Endothelial cell of umbilical vein (primary cell): ENCODE results near the gene CEP85L. TPM values are rescaled to one million over a fixed set of nuclear protein-coding genes. Genes with fewer than 3 reads are reported as not detected.

Source experiments
- BruUV-seq: library from RNA; stranded (reverse); fragments of 400-500 nt; replicated peaks from 2 replicates; lab custom pipeline; 2021; lab: Mats Ljungman, UMichigan
- CTCF ChIA-PET: fragments of 300-600, 350-600 bp; sonication (Branson Sonifier 250); formaldehyde crosslinking; loops from one replicate; lab custom pipeline; 2021; ENCODE audit warnings: antibody characterized with exemption, inconsistent platforms; lab: Charles Lee
- POLR2A ChIA-PET: fragments of 300-600, 350-600 bp; sonication (Branson Sonifier 250); formaldehyde crosslinking; loops from one replicate; lab custom pipeline; 2021; ENCODE audit warnings: antibody characterized with exemption, inconsistent platforms; lab: Charles Lee
- DNase-seq: peaks from one replicate; pipeline ENCODE4 v3.0.0-alpha.2; 2011; ENCODE audit warnings: low read depth, low spot score
- FAIRE-seq: peaks from 2 replicates; lab custom pipeline; 2011; peaks lifted over from hg19 to GRCh38; lab: Jason Lieb, UNC
- H2AFZ ChIP-seq: 2 replicates; pipeline ENCODE4 v1.6.0; 2012; ENCODE audit warnings: low read depth, low read length, control low read depth, inconsistent platforms
- H3K27ac ChIP-seq: 2 replicates; pipeline ENCODE4 v1.5.1; 2011; ENCODE audit warnings: low read depth, mild to moderate bottlenecking, control low read depth, low read length, moderate library complexity; ENCODE audit not compliant: insufficient read depth
- H3K27me3 ChIP-seq, 2 experiments: 2 replicates each; pipeline versions ENCODE4 v1.6.0 to v1.6.1; 2011; ENCODE audit warnings: low read length in 2 of 2, mixed read lengths in 1 of 2; ENCODE audit not compliant: control insufficient read depth in 2 of 2, insufficient read depth in 2 of 2
- H3K36me3 ChIP-seq, 2 experiments: 2 replicates in 1 of 2; 3 replicates in 1 of 2; pipeline ENCODE4 v1.5.1; 2011; ENCODE audit warnings: low read length in 2 of 2, mild to moderate bottlenecking in 1 of 2, moderate library complexity in 1 of 2; ENCODE audit not compliant: control insufficient read depth in 2 of 2, insufficient read depth in 2 of 2; ENCODE audit errors: extremely low read depth in 1 of 2
- H3K4me1 ChIP-seq: 3 replicates; pipeline ENCODE4 v1.5.1; 2011; ENCODE audit warnings: mild to moderate bottlenecking, low read length; ENCODE audit not compliant: control insufficient read depth, insufficient read depth; ENCODE audit errors: extremely low read depth
- H3K4me2 ChIP-seq: 2 replicates; pipeline ENCODE4 v1.6.1; 2011; ENCODE audit warnings: low read length, control low read depth, mixed read lengths; ENCODE audit not compliant: insufficient read depth
- H3K4me3 ChIP-seq, 3 experiments: fragments of 200-600 bp in 1 of 3; sonication (generic), shearing (Covaris generic) in 1 of 3; replicated peaks in 1 of 3; 2 replicates each; pipeline ENCODE4 v1.5.1; 2011 to 2016; ENCODE audit warnings: control low read depth in 3 of 3, low read length in 3 of 3, mild to moderate bottlenecking in 2 of 3, inconsistent platforms in 1 of 3, low read depth in 1 of 3, moderate library complexity in 1 of 3; ENCODE audit not compliant: insufficient read depth in 1 of 3
- H3K79me2 ChIP-seq: 2 replicates; pipeline ENCODE4 v1.6.0; 2012; ENCODE audit warnings: low read length, inconsistent platforms; ENCODE audit not compliant: control insufficient read depth, insufficient read depth
- H3K9ac ChIP-seq: replicated peaks from 2 replicates; pipeline ENCODE3; 2011; ENCODE audit warnings: low read length, control low read depth; ENCODE audit not compliant: insufficient read depth; ENCODE audit errors: extremely low read depth
- H3K9me1 ChIP-seq: replicated peaks from 3 replicates; pipeline ENCODE4 v1.6.0; 2011; ENCODE audit warnings: mild to moderate bottlenecking, low read length; ENCODE audit not compliant: control insufficient read depth, insufficient read depth; ENCODE audit errors: extremely low read depth
- H3K9me3 ChIP-seq: replicated peaks from 2 replicates; pipeline ENCODE4 v1.5.1; 2012; ENCODE audit warnings: low read length, inconsistent platforms; ENCODE audit not compliant: control insufficient read depth, insufficient read depth
- H4K20me1 ChIP-seq: replicated peaks from 2 replicates; pipeline ENCODE3; 2011; ENCODE audit warnings: mild to moderate bottlenecking, low read length; ENCODE audit not compliant: control insufficient read depth, insufficient read depth; ENCODE audit errors: extremely low read depth
- CTCF ChIP-seq, 2 donors: IDR thresholded peaks; 1 replicate in 1 of 2; 2 replicates in 1 of 2; pipeline ENCODE4 v1.5.1; 2011; ENCODE audit warnings: low read length in 2 of 2, mild to moderate bottlenecking in 2 of 2, moderate library complexity in 2 of 2, control low read depth in 1 of 2, inconsistent platforms in 1 of 2, low read depth in 1 of 2; ENCODE audit not compliant: insufficient read depth in 1 of 2; ENCODE audit errors: extremely low read depth in 1 of 2
- EZH2 ChIP-seq: IDR thresholded peaks from 2 replicates; pipeline ENCODE4 v1.6.1; 2012; ENCODE audit warnings: borderline replicate concordance, low read depth, mild to moderate bottlenecking, moderate library complexity, low read length, inconsistent platforms; ENCODE audit not compliant: severe bottlenecking
- FOS ChIP-seq: IDR thresholded peaks from 2 replicates; pipeline ENCODE4 v1.6.1; 2011; ENCODE audit warnings: mild to moderate bottlenecking, low read length, moderate library complexity, borderline replicate concordance; ENCODE audit not compliant: insufficient read depth
- GATA2 ChIP-seq: IDR thresholded peaks from 2 replicates; pipeline ENCODE4 v1.7.0; 2011; ENCODE audit warnings: low read depth, mild to moderate bottlenecking, moderate library complexity, mixed read lengths, low read length; ENCODE audit not compliant: insufficient read length, insufficient read depth
- JUN ChIP-seq: IDR thresholded peaks from 2 replicates; pipeline ENCODE4 v1.6.1; 2011; ENCODE audit warnings: borderline replicate concordance, low read depth; ENCODE audit not compliant: insufficient read length, insufficient read depth
- MAX ChIP-seq: IDR thresholded peaks from 2 replicates; pipeline ENCODE4 v1.6.1; 2011; ENCODE audit not compliant: insufficient read depth, insufficient read length
- MYC ChIP-seq: IDR thresholded peaks from one replicate; pipeline ENCODE4 v1.6.1; 2011; ENCODE audit warnings: mild to moderate bottlenecking, low read depth, low read length
- POLR2A ChIP-seq: IDR thresholded peaks from 2 replicates; pipeline ENCODE4 v1.6.1; 2012; ENCODE audit warnings: low read depth, mild to moderate bottlenecking, control low read depth, low read length
- POLR2AphosphoS5 ChIP-seq: IDR thresholded peaks from 2 replicates; pipeline ENCODE4 v1.6.1; 2012; ENCODE audit warnings: low read depth, mild to moderate bottlenecking, control low read depth, low read length, moderate library complexity; ENCODE audit not compliant: insufficient read depth
- dilution Hi-C: fragments of 300-500 bp; cut with MboI; formaldehyde crosslinking; loops from one replicate; pipeline ENCODE4 v1.15.0; 2019; ENCODE audit warnings: low sequenced_read_pairs; ENCODE audit not compliant: extremely low pct_ligation_motif_present
- intact Hi-C: fragments of 100-400 bp; cut with micrococcal nuclease; formaldehyde crosslinking; loops from one replicate; pipeline ENCODE4 v1.10.0; 2022
- polyA plus RNA-seq, 4 experiments: library from polyadenylated mRNA; depleted of rRNA in 3 of 4; stranded (reverse) in 3 of 4; unstranded in 1 of 4; fragments of >200 nt; gene quantifications; 2 replicates each; pipeline versions ENCODE4 v1.2.1 to v1.2.3, GENCODE V29; 2011 to 2012; ENCODE audit warnings: missing spikeins in 1 of 4
- total RNA-seq: library from RNA; stranded (reverse); gene quantifications from 2 replicates; pipeline ENCODE4 v1.2.3, GENCODE V29; 2021

Gene CEP85L
- total and polyA plus RNA-seq, 2 donors (not counting 3 experiments of a cell fraction or from before 2014, with no cell fraction given): 1.8 to 9.2 TPM

- intact Hi-C loops (no loop called here), dilution Hi-C loops (no loop called here)
- ChIA-PET CTCF (interaction anchor here (1.0 to 1.5 kb wide), 2 partner anchors 16 to 185 kb away, joined by 3 read pairs; no protein-coding TSS in a partner anchor), POLR2A (no interaction called here)
- no peak overlapping the region for H3K27ac ChIP-seq
- H3K4me2 ChIP-seq: no peak overlapping the region
- H3K79me2 ChIP-seq: peaks cover 10% of the 10 kb centered on the region
- H3K9ac ChIP-seq: no peak overlapping the region
- no peaks in the 10 kb centered on the region for H3K27me3 ChIP-seq
- no peaks in the 10 kb centered on the region for H4K20me1 ChIP-seq
- TF ChIP-seq JUN: no peak
- TF ChIP-seq GATA2: no peak
- no peak for TF ChIP-seq POLR2AphosphoS5
- TF ChIP-seq MAX: no peak
- TF ChIP-seq EZH2: no peak
- no peak for TF ChIP-seq FOS
- no peak for TF ChIP-seq MYC
- TF ChIP-seq POLR2A: no peak
- TF ChIP-seq CTCF (IDR thresholded peaks at IDR 0.05; ENCODE audit: extremely low read depth in 1 of 2, insufficient read depth in 1 of 2, low read depth in 1 of 2, low read length in 2 of 2): no peak
- no peaks in the 10 kb centered on the region for H3K9me3 ChIP-seq
- BruUV-seq: no TSS peak
- DNase-seq: no peak
- no peaks in the 10 kb centered on the region for H3K9me1 ChIP-seq
- H3K4me3 ChIP-seq: no peak overlapping the region
- no peaks in the 10 kb centered on the region for H3K36me3 ChIP-seq
- H3K4me1 ChIP-seq: no peaks in the 10 kb centered on the region
- FAIRE-seq: no peak
- no peak overlapping the region for H2AFZ ChIP-seq
Measured at GRCh38 chr6:118602300-118602699, 49.1 kb downstream of the CEP85L start.
